K562 (cell line): ENCODE measurements around the gene CDK5RAP3. TPM values are rescaled to one million over a fixed set of nuclear protein-coding genes. Genes with fewer than 3 reads are reported as not detected.
A peak's percentile ranks its signal among the peaks of the same experiment; 100 is the strongest.

ENCODE experiments used
- ATAC-seq: fragments of 200-7000 bp; cut with Tn5 transposase; 3 replicates; pipeline ENCODE4 v1.9.1; 2020; ENCODE audit warnings: moderate library complexity
- BruUV-seq: library from RNA; stranded (reverse); fragments of 400-500 nt; replicated peaks from 2 replicates; lab custom pipeline; 2021; lab: Mats Ljungman, UMichigan
- CTCF ChIA-PET: fragments of 300-600 bp; formaldehyde crosslinking; extraction: SDS; loops from one replicate; lab custom pipeline; 2021; ENCODE audit warnings: low intra/inter-chr PET ratio; lab: Yijun Ruan, JAX
- POLR2A ChIA-PET: fragments of 300-600, 350-650 bp; sonication (Branson Sonifier 250); formaldehyde crosslinking; extraction: SDS; loops from one replicate; lab custom pipeline; 2021; ENCODE audit warnings: antibody characterized with exemption, inconsistent platforms; lab: Yijun Ruan, JAX
- DNase-seq, 4 experiments: peaks; one replicate each; pipeline versions ENCODE4 v3.0.0 to v3.0.0-alpha.2; 2011 to 2018; ENCODE audit warnings: low spot score in 3 of 4, mixed read lengths in 3 of 4; ENCODE audit errors: extremely low read depth in 1 of 4
- FAIRE-seq: peaks from 2 replicates; lab custom pipeline; 2011; peaks lifted over from hg19 to GRCh38; lab: Jason Lieb, UNC
- H2AFZ ChIP-seq: 2 replicates; pipeline ENCODE4 v1.6.0; 2011; ENCODE audit warnings: low read depth, low read length, control low read depth, inconsistent platforms
- H3K27ac ChIP-seq: fragments of 200-600 bp; 3 replicates; pipeline ENCODE4 v1.8.0; 2011; ENCODE audit warnings: low read depth, mild to moderate bottlenecking, control low read depth, inconsistent platforms, low read length, moderate library complexity, mixed read lengths; ENCODE audit errors: extremely low read depth
- H3K27me3 ChIP-seq, 2 experiments: fragments of 300-600 bp in 1 of 2; 2 replicates in 1 of 2; 3 replicates in 1 of 2; pipeline versions ENCODE4 v1.6.0 to v1.8.0; 2011; ENCODE audit warnings: inconsistent platforms in 2 of 2, low read length in 2 of 2, mild to moderate bottlenecking in 1 of 2, mixed read lengths in 1 of 2, moderate library complexity in 1 of 2; ENCODE audit not compliant: control insufficient read depth in 2 of 2, insufficient read depth in 2 of 2
- H3K36me3 ChIP-seq: fragments of 300-600 bp; 3 replicates; pipeline ENCODE4 v1.8.0; 2011; ENCODE audit warnings: mild to moderate bottlenecking, low read length, inconsistent platforms; ENCODE audit not compliant: control insufficient read depth, insufficient read depth
- H3K4me1 ChIP-seq, 2 experiments: fragments of 200-600 bp in 1 of 2; replicated peaks in 1 of 2; 2 replicates in 1 of 2; 3 replicates in 1 of 2; pipeline versions ENCODE4 v1.5.1 to v1.8.0; 2011; ENCODE audit warnings: inconsistent platforms in 2 of 2, low read length in 2 of 2, mild to moderate bottlenecking in 1 of 2, mixed read lengths in 1 of 2, moderate library complexity in 1 of 2; ENCODE audit not compliant: control insufficient read depth in 2 of 2, insufficient read depth in 2 of 2
- H3K4me2 ChIP-seq: 2 replicates; pipeline ENCODE4 v1.6.1; 2011; ENCODE audit warnings: low read length, control low read depth, inconsistent platforms, mixed read lengths; ENCODE audit not compliant: insufficient read depth
- H3K4me3 ChIP-seq: fragments of 200-600 bp; sonication (generic), shearing (Covaris generic); 2 replicates; pipeline ENCODE4 v1.5.1; 2016; ENCODE audit warnings: control low read depth, inconsistent platforms
- H3K79me2 ChIP-seq: fragments of 200-600 bp; 3 replicates; pipeline ENCODE4 v1.8.0; 2011; ENCODE audit warnings: low read length, inconsistent platforms; ENCODE audit not compliant: control insufficient read depth, insufficient read depth
- H3K9ac ChIP-seq, 2 experiments: 2 replicates each; pipeline versions ENCODE4 v1.6.0 to v1.6.1; 2011; ENCODE audit warnings: low read depth in 2 of 2, low read length in 2 of 2, control low read depth in 1 of 2, inconsistent platforms in 1 of 2, mild to moderate bottlenecking in 1 of 2, mixed read lengths in 1 of 2; ENCODE audit not compliant: insufficient read depth in 1 of 2
- H3K9me1 ChIP-seq: one replicate; pipeline ENCODE4 v1.6.0; 2011; ENCODE audit warnings: inconsistent platforms, mild to moderate bottlenecking, low read length, moderate library complexity; ENCODE audit not compliant: control insufficient read depth, insufficient read depth
- H3K9me3 ChIP-seq: replicated peaks from 2 replicates; pipeline ENCODE4 v1.5.1; 2011; ENCODE audit warnings: low read depth, low read length, inconsistent platforms; ENCODE audit not compliant: control insufficient read depth, insufficient read depth
- H4K20me1 ChIP-seq: replicated peaks from 2 replicates; pipeline ENCODE4 v1.6.1; 2011; ENCODE audit warnings: low read length, inconsistent platforms, mixed read lengths; ENCODE audit not compliant: control insufficient read depth, insufficient read depth
- ARNT ChIP-seq, 2 experiments: fragments of 450-650 bp; IDR thresholded peaks; 2 replicates each; pipeline ENCODE4 v1.6.1; 2016; ENCODE audit warnings: mild to moderate bottlenecking in 1 of 2
- E2F5 ChIP-seq: sonication (generic); formaldehyde crosslinking; IDR thresholded peaks from 2 replicates; pipeline ENCODE4 v1.8.0; 2022; ENCODE audit warnings: mild to moderate bottlenecking, missing genetic modification reagents
- E4F1 ChIP-seq: fragments of 250-450 bp; sonication (Bioruptor Pico); IDR thresholded peaks from 2 replicates; pipeline ENCODE4 v1.5.0; 2021; ENCODE audit warnings: mild to moderate bottlenecking, borderline replicate concordance
- MEIS2 ChIP-seq: fragments of 450-650 bp; IDR thresholded peaks from 2 replicates; pipeline ENCODE4 v1.6.1; 2014; ENCODE audit warnings: mild to moderate bottlenecking; ENCODE audit not compliant: partially characterized antibody
- MTF1 ChIP-seq: fragments of 250-450 bp; sonication (Bioruptor Pico); IDR thresholded peaks from 2 replicates; pipeline ENCODE4 v1.9.0; 2021; ENCODE audit warnings: moderate library complexity, mild to moderate bottlenecking, inconsistent platforms, borderline replicate concordance
- MYC ChIP-seq, 2 experiments: fragments of 250-450 bp in 1 of 2; sonication (Bioruptor Pico) in 1 of 2; IDR thresholded peaks; 2 replicates each; pipeline versions ENCODE4 v1.5.1 to v1.6.1; 2012 to 2021; ENCODE audit warnings: low read depth in 2 of 2, borderline replicate concordance in 1 of 2, improper control_type of control experiment in 1 of 2, low read length in 1 of 2, mild to moderate bottlenecking in 1 of 2, moderate library complexity in 1 of 2
- NFIC ChIP-seq: fragments of 450-650 bp; IDR thresholded peaks from 2 replicates; pipeline ENCODE4 v1.6.1; 2017; ENCODE audit warnings: mild to moderate bottlenecking, inconsistent platforms
- RB1 ChIP-seq: fragments of 450-650 bp; IDR thresholded peaks from 2 replicates; pipeline ENCODE4 v1.6.1; 2017; ENCODE audit warnings: low read depth, mild to moderate bottlenecking
- USF2 ChIP-seq: sonication (generic); formaldehyde crosslinking; IDR thresholded peaks from 2 replicates; pipeline ENCODE4 v1.5.0; 2020; ENCODE audit warnings: missing genetic modification reagents
- ZKSCAN3 ChIP-seq: fragments of 250-450 bp; sonication (Bioruptor Pico); IDR thresholded peaks from 2 replicates; pipeline ENCODE4 v1.4.0; 2020
- ZNF277 ChIP-seq: fragments of 250-450 bp; sonication (Bioruptor Pico); IDR thresholded peaks from 2 replicates; pipeline ENCODE4 v1.8.0; 2022; ENCODE audit warnings: inconsistent platforms, mild to moderate bottlenecking, moderate library complexity, borderline replicate concordance
- ZSCAN29 ChIP-seq: fragments of 450-650 bp; IDR thresholded peaks from 2 replicates; pipeline ENCODE4 v1.6.1; 2017
- WGBS: fragments of 100-300 bp; shearing (Covaris generic); methylation state at CpG from one replicate; pipeline ENCODE4 v1.1.6; 2016; ENCODE audit warnings: low coverage, mixed read lengths; ENCODE audit not compliant: insufficient coverage; ENCODE audit errors: missing lambda C conversion rate; 5-methylcytosine and 5-hydroxymethylcytosine counted together
- in situ Hi-C: fragments of 300-500 bp; cut with MboI; formaldehyde crosslinking; loops from 4 replicates; pipeline ENCODE4 v1.15.0; 2018; ENCODE audit warnings: inconsistent platforms, mixed read lengths
- intact Hi-C: fragments of 100-400 bp; cut with micrococcal nuclease; formaldehyde crosslinking; loops from 2 replicates; pipeline ENCODE4 v1.14.2; 2022
- polyA plus RNA-seq, 8 experiments: library from polyadenylated mRNA; depleted of rRNA in 4 of 8; stranded (reverse) in 5 of 8; unstranded in 3 of 8; fragments of >200 nt; fragmentation: Nextera tagmentation in 2 of 8; fragmentation: Illumina TruSeq in 1 of 8; extraction: Ambion mirVana in 2 of 8; extraction: Trizol in 1 of 8; gene quantifications; 2 replicates each; pipeline versions ENCODE4 v1.2.1 to v1.2.3, GENCODE V29; 2011 to 2014; ENCODE audit warnings: inconsistent platforms in 1 of 8, missing spikeins in 1 of 8
- total RNA-seq, 7 experiments: library from RNA; depleted of rRNA in 6 of 7; stranded (reverse); fragments of >200 nt in 6 of 7; fragmentation: Illumina TruSeq in 2 of 7; extraction: Trizol in 2 of 7; gene quantifications; 2 replicates each; pipeline versions ENCODE4 v1.2.1 to v1.2.3, GENCODE V29; 2011 to 2021; ENCODE audit warnings: low replicate concordance in 1 of 7
- TF ChIP-seq, protein P1 (sequence below), 2 experiments: fragments of 450-650 bp in 1 of 2; sonication (generic) in 1 of 2; formaldehyde crosslinking; conservative IDR thresholded peaks; 2 replicates each; pipeline versions ENCODE4 v1.4.0 to v1.8.1; 2020 to 2022; ENCODE audit warnings: mild to moderate bottlenecking in 1 of 2, missing genetic modification reagents in 1 of 2

Gene CDK5RAP3
- total and polyA plus RNA-seq, 9 of the 15 experiments (the other 6 are each of a cell fraction or from before 2014, with no cell fraction given), result 44.2 to 202 (median 91.5) TPM

GRCh38 chr17:48002266-48002915 lies 31.5 kb downstream of the CDK5RAP3 start (continued):
- no peak for TF ChIP-seq USF2 (CRISPR knock-in tag)
- no peak for TF ChIP-seq ZSCAN29
- no peak for TF ChIP-seq MTF1 (CRISPR knock-in tag)
- TF ChIP-seq MEIS2, result no peak
- TF ChIP-seq ARNT (IDR thresholded peaks at IDR 0.05), result no peak
- TF ChIP-seq, protein P1, sequence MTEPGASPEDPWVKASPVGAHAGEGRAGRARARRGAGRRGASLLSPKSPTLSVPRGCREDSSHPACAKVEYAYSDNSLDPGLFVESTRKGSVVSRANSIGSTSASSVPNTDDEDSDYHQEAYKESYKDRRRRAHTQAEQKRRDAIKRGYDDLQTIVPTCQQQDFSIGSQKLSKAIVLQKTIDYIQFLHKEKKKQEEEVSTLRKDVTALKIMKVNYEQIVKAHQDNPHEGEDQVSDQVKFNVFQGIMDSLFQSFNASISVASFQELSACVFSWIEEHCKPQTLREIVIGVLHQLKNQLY (CRISPR knock-in tag; conservative IDR thresholded peaks at IDR 0.05), result no peak
- TF ChIP-seq ZKSCAN3 (CRISPR knock-in tag), result no peak

GRCh38 chr17:48002916-48003416 lies 32.1 kb downstream of the CDK5RAP3 start:
- H3K36me3 ChIP-seq, result no peaks in the 10 kb centered on the region
- no peaks in the 10 kb centered on the region for H3K27me3 ChIP-seq
- ATAC-seq (no peak), DNase-seq (no peak), FAIRE-seq (no peak)
- POLR2A ChIA-PET, result interaction anchor here (0.7 to 1.8 kb wide), 8 partner anchors 9 to 107 kb away, joined by 3 to 8 read pairs (median 4); partner anchors contain the start of genes CDK5RAP3 and SP2
- 68% methylated on average over 5 of the region's 7 CpGs for WGBS
- intact Hi-C loops, result no loop called here
- no peak overlapping the region for H3K4me3 ChIP-seq
- no peaks in the 10 kb centered on the region for H3K79me2 ChIP-seq
- H3K4me2 ChIP-seq, result peak overlapping the region; percentile 64; the same call in 1 of the 2 replicates
- peak overlapping the region; percentile 87 for H3K27ac ChIP-seq
- H2AFZ ChIP-seq, result peak overlapping the region; percentile 91
- no peaks in the 10 kb centered on the region for H4K20me1 ChIP-seq
- no peaks in the 10 kb centered on the region for H3K9me3 ChIP-seq
- peak overlapping the region in 1 of 2 experiments; percentile 73; a peak in 2 of 4 replicates for H3K9ac ChIP-seq
- no peaks in the 10 kb centered on the region for H3K9me1 ChIP-seq
- CTCF ChIA-PET, result interaction anchor here (0.6 kb wide), 1 partner anchor 31 kb away, joined by 3 read pairs; no protein-coding TSS in a partner anchor
- in situ Hi-C loops, result no loop called here
- no TSS peak for BruUV-seq
- peaks cover 15 to 20% of the 10 kb centered on the region in 2 experiments for H3K4me1 ChIP-seq
- TF ChIP-seq MYC (IDR thresholded peaks at IDR 0.05; ENCODE audit: low read depth, low read length), result no peak
- TF ChIP-seq MYC (CRISPR knock-in tag; IDR thresholded peaks at IDR 0.05; ENCODE audit: borderline replicate concordance, low read depth), result no peak
- no peak for TF ChIP-seq E4F1 (CRISPR knock-in tag)
- TF ChIP-seq ZNF277 (CRISPR knock-in tag), result no peak
- no peak for TF ChIP-seq NFIC
- no peak for TF ChIP-seq RB1
- TF ChIP-seq E2F5, result no peak
